IPS-15b (cell line): Measurements from ENCODE around the gene TSTD1.
"Not testable (repeated sequence)": the region's sequence is repeated elsewhere in the genome, so short reads cannot be mapped to it uniquely, and the experiment has no call there.

Experiments used
- H3K27me3 ChIP-seq: one replicate; pipeline ENCODE4 v1.6.1; 2013; ENCODE audit warnings: low read length; ENCODE audit not compliant: control insufficient read depth, insufficient read depth
- H3K36me3 ChIP-seq: one replicate; pipeline ENCODE4 v1.6.1; 2013; ENCODE audit warnings: low read length; ENCODE audit not compliant: control insufficient read depth, insufficient read depth
- H3K4me1 ChIP-seq: one replicate; pipeline ENCODE4 v1.6.1; 2013; ENCODE audit warnings: mild to moderate bottlenecking, low read length; ENCODE audit not compliant: control insufficient read depth, insufficient read depth
- H3K4me3 ChIP-seq: one replicate; pipeline ENCODE4 v1.5.1; 2013; ENCODE audit warnings: low read depth, low read length
- H3K9ac ChIP-seq: one replicate; pipeline ENCODE4 v1.6.1; 2013; ENCODE audit warnings: low read depth, mild to moderate bottlenecking, low read length
- H3K9me3 ChIP-seq: one replicate; pipeline ENCODE4 v1.6.1; 2013; ENCODE audit warnings: mild to moderate bottlenecking, low read length; ENCODE audit not compliant: control insufficient read depth, insufficient read depth

TSTD1 gene

GRCh38 chr1:161022432-161022831 lies 16.3 kb downstream of the TSTD1 start:
- not testable (repeated sequence) for H3K9me3 ChIP-seq, H3K27me3 ChIP-seq, H3K9ac ChIP-seq, H3K4me3 ChIP-seq, H3K36me3 ChIP-seq
- H3K4me1 ChIP-seq = peaks cover 14% of the 10 kb centered on the region

GRCh38 chr1:161021970-161022353 lies 16.8 kb downstream of the TSTD1 start:
- Histone ChIP-seq H3K9ac (no peak overlapping the region), H3K4me3 (peak overlapping the region; percentile 87), H3K9me3 (no peaks in the 10 kb centered on the region)

GRCh38 chr1:161021165-161021969 lies 17.4 kb downstream of the TSTD1 start:
- Histone ChIP-seq H3K4me3 (peak overlapping the region; percentile 100), H3K4me1 (peaks cover 21% of the 10 kb centered on the region)

More at GRCh38 chr1:161021970-161022353, 16.8 kb downstream of the TSTD1 start:
- H3K4me1 ChIP-seq = peaks cover 17% of the 10 kb centered on the region
- no peaks in the 10 kb centered on the region for H3K36me3 ChIP-seq
- H3K27me3 ChIP-seq = no peaks in the 10 kb centered on the region

GRCh38 chr1:161020509-161021164 lies 18.1 kb downstream of the TSTD1 start, which contains the start of gene F11R:
Gene F11R, minus strand, starts transcription at chr1:161021152. Its CDS starts 79 bp downstream, at chr1:161021073.
- Histone ChIP-seq H3K9me3 (no peaks in the 10 kb centered on the region), H3K4me3 (peak within 1 kb of the TSS; percentile 100), H3K36me3 (no peaks in the 10 kb centered on the region), H3K9ac (peak within 1 kb of the TSS; percentile 95), H3K4me1 (peaks cover 21% of the 10 kb centered on the region), H3K27me3 (no peaks in the 10 kb centered on the region)

More at GRCh38 chr1:161021165-161021969, 17.4 kb downstream of the TSTD1 start:
- no peaks in the 10 kb centered on the region for H3K9me3 ChIP-seq
- no peaks in the 10 kb centered on the region for H3K27me3 ChIP-seq
- H3K36me3 ChIP-seq = no peaks in the 10 kb centered on the region
- H3K9ac ChIP-seq = peak overlapping the region; percentile 95

- Histone ChIP-seq H3K9me3 (no peaks in the 10 kb centered on the region), H3K9ac (peak overlapping the region; percentile 95), H3K4me3 (peak overlapping the region; percentile 100), H3K27me3 (no peaks in the 10 kb centered on the region), H3K36me3 (no peaks in the 10 kb centered on the region), H3K4me1 (peaks cover 21% of the 10 kb centered on the region)
These were observed 18.8 kb downstream of the TSTD1 start for GRCh38 chr1:161019751-161020495.

GRCh38 chr1:161019111-161019660 lies 19.6 kb downstream of the TSTD1 start:
- Histone ChIP-seq H3K4me1 (peaks cover 24% of the 10 kb centered on the region), H3K4me3 (peak overlapping the region; percentile 100)
- not testable (repeated sequence) for H3K27me3 ChIP-seq, H3K9me3 ChIP-seq, H3K9ac ChIP-seq, H3K36me3 ChIP-seq

- H3K36me3 ChIP-seq = no peaks in the 10 kb centered on the region
- peaks cover 28% of the 10 kb centered on the region for H3K4me1 ChIP-seq
- no peaks in the 10 kb centered on the region for H3K27me3 ChIP-seq
- H3K4me3 ChIP-seq = peak overlapping the region; percentile 100
- no peaks in the 10 kb centered on the region for H3K9me3 ChIP-seq
- no peak overlapping the region for H3K9ac ChIP-seq
These were observed 20.2 kb downstream of the TSTD1 start for GRCh38 chr1:161018631-161018930.

- Histone ChIP-seq H3K36me3 (no peaks in the 10 kb centered on the region), H3K4me1 (peaks cover 33% of the 10 kb centered on the region), H3K9me3 (no peaks in the 10 kb centered on the region), H3K9ac (peak overlapping the region; percentile 9), H3K27me3 (no peaks in the 10 kb centered on the region), H3K4me3 (peak overlapping the region; percentile 100)
These were observed 20.8 kb downstream of the TSTD1 start for GRCh38 chr1:161017756-161018630.

- Histone ChIP-seq H3K4me1 (peaks cover 34% of the 10 kb centered on the region), H3K4me3 (peak overlapping the region; percentile 10)
- not testable (repeated sequence) for H3K9me3 ChIP-seq
These were observed 21.6 kb downstream of the TSTD1 start for GRCh38 chr1:161017181-161017580.

GRCh38 chr1:161016683-161017082 lies 22.1 kb downstream of the TSTD1 start:
- not testable (repeated sequence) for H3K27me3 ChIP-seq, H3K9ac ChIP-seq, H3K9me3 ChIP-seq, H3K36me3 ChIP-seq, H3K4me3 ChIP-seq
- peaks cover 31% of the 10 kb centered on the region for H3K4me1 ChIP-seq

More at GRCh38 chr1:161017181-161017580, 21.6 kb downstream of the TSTD1 start:
- not testable (repeated sequence) for H3K9ac ChIP-seq, H3K36me3 ChIP-seq, H3K27me3 ChIP-seq
